ENCODE data around the gene ARL5B.

The ARL5B gene

GRCh38 chr10:18699849-18700840 is 40.9 kb downstream of the ARL5B start:
- no peak for DNase-seq (ENCODE audit: low read depth, low spot score)

GRCh38 chr10:18703521-18703920 is 44.3 kb downstream of the ARL5B start:
- DNase-seq (ENCODE audit: low read depth, low spot score), result no peak

DNA sequence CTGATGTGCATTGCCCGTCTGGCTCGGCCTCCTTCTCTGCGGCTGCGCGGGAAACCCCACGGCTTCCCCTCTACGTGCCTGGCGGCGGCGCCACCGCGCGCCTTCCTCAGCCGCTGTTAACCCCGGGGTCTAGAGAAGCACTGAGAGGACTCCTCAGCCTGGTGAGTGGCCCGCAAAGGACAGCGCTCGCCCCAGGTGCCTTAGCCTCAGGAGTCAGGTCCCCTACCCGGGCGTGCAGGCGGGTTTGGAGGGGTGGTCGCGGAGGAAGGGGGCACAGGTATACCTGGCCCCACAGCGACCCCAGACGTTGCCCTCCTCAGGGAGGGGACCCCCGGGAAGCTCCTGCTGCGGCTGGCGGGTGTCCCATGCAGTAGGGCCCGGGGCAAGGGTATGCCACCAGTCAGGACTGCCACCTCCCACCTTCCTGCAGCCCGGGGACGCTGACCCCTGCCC is 51.0 kb downstream of the ARL5B start:
- DNase-seq (ENCODE audit: low read depth, low spot score), result no peak

GRCh38 chr10:18713077-18713476 is 53.8 kb downstream of the ARL5B start:
- DNase-seq (ENCODE audit: low read depth, low spot score), result no peak

- DNase-seq (ENCODE audit: low read depth, low spot score), result no peak
Observed at GRCh38 chr10:18718991-18719390, 59.8 kb downstream of the ARL5B start.

GRCh38 chr10:18719811-18720210 is 60.6 kb downstream of the ARL5B start:
- no peak for DNase-seq (ENCODE audit: low read depth, low spot score)

- DNase-seq (ENCODE audit: low read depth, low spot score), result no peak
Observed at GRCh38 chr10:18721067-18721466, 61.8 kb downstream of the ARL5B start.

DNA sequence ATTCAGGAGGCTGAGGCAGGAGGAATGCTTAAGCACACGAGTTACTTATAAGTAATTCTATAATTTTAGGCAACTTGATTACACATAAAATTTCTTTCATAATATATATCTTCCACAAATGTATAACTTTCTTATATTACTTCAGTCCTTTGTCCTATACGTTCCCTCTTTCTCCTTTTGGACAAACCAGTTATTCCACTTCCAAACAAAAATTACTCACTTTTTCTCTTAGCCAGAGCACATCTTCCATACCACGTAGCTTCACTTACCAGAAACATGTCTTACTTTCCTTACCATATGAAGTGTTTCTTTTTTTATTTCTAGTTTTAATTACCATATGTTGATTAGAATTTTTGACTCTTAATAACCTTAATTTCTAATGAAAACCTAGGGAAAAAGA is 64.6 kb downstream of the ARL5B start:
- no peak for DNase-seq (ENCODE audit: low read depth, low spot score)

Measured in brain pericyte (primary cell).